ENCODE data around the gene PCSK4.
"Not testable (repeated sequence)": the region's sequence is repeated elsewhere in the genome, so short reads cannot be mapped to it uniquely, and the experiment has no call there.

Gene PCSK4

DNA sequence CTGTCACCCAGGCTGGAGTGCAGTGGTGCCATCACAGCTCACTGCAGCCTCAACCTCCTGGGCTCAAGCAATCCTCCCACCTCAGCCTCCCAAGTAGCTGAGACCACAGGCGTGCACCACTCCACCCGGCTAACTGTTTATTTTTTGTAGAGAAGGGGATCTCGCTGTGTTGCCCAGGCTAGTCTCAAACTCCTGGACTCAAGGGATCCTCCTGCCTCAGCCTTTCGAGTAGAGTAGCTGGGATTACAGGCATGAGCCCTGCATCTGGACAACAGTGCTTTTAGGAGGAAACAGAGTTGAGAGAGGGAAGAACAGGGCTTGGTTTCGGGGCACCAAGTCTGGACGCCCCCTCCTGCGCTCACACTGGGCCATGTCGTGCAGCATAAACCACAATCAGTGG, 29.7 kb upstream of the PCSK4 start:
- not testable (repeated sequence) for H3K4me1 ChIP-seq (ENCODE audit: control insufficient read depth, insufficient read depth, low read length); H3K4me3 ChIP-seq (ENCODE audit: low read depth, low read length); H3K36me3 ChIP-seq (ENCODE audit: control insufficient read depth, insufficient read depth, low read length); H3K9ac ChIP-seq (ENCODE audit: low read depth, low read length); H3K9me3 ChIP-seq (ENCODE audit: control insufficient read depth, insufficient read depth, low read length)
- peaks cover 18% of the 10 kb centered on the region for H3K27me3 ChIP-seq (ENCODE audit: control insufficient read depth, insufficient read depth, low read length)

DNA sequence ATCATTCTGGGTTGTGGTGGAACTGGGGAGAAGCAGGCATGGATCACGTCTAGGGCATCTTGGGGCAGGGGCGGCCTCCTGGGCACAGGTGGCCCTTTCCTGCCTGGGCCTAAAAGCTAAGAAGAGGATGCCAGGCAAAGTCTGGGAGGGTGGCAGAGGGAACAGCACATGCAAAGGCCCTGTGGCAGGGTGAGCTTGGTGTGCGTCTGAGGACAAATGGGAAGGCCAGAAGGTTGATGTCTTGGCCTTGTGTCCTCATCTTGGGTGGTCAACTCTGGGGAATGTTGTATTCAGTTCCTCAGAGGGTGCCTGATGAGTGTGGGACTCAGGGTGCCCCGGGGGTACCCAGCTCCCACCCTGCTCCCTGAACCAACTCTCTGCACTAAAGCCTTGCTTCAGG, 28.3 kb upstream of the PCSK4 start:
- Histone ChIP-seq H3K9ac (ENCODE audit: low read depth, low read length) (no peak overlapping the region), H3K36me3 (ENCODE audit: control insufficient read depth, insufficient read depth, low read length) (no peaks in the 10 kb centered on the region), H3K9me3 (ENCODE audit: control insufficient read depth, insufficient read depth, low read length) (no peaks in the 10 kb centered on the region), H3K27me3 (ENCODE audit: control insufficient read depth, insufficient read depth, low read length) (peaks cover 14% of the 10 kb centered on the region), H3K4me3 (ENCODE audit: low read depth, low read length) (no peak overlapping the region), H3K4me1 (ENCODE audit: control insufficient read depth, insufficient read depth, low read length) (no peaks in the 10 kb centered on the region)

DNA sequence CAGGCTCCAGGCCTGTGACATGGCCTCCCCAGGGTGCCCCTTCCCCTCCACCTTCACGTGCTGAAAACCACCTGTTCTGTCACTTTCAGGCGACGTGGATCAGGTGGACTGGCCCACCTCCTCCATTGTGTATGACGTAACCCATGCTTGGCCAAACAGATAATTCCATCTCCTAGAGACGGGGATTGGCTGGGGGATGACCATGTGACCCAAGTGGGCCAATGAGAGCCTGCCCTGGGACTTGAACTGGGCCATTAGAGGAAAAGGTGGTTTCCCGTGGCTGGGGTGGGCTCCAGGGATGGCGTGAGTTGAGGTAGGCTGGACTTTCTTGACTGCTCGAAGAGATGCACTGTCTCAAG, 26.2 kb upstream of the PCSK4 start:
- H3K36me3 ChIP-seq (ENCODE audit: control insufficient read depth, insufficient read depth, low read length) = no peaks in the 10 kb centered on the region
- no peaks in the 10 kb centered on the region for H3K9me3 ChIP-seq (ENCODE audit: control insufficient read depth, insufficient read depth, low read length)
- H3K4me1 ChIP-seq (ENCODE audit: control insufficient read depth, insufficient read depth, low read length) = peaks cover 2% of the 10 kb centered on the region
- H3K4me3 ChIP-seq (ENCODE audit: low read depth, low read length) = no peak overlapping the region
- H3K27me3 ChIP-seq (ENCODE audit: control insufficient read depth, insufficient read depth, low read length) = peaks cover 9% of the 10 kb centered on the region
- H3K9ac ChIP-seq (ENCODE audit: low read depth, low read length) = no peak overlapping the region

DNA sequence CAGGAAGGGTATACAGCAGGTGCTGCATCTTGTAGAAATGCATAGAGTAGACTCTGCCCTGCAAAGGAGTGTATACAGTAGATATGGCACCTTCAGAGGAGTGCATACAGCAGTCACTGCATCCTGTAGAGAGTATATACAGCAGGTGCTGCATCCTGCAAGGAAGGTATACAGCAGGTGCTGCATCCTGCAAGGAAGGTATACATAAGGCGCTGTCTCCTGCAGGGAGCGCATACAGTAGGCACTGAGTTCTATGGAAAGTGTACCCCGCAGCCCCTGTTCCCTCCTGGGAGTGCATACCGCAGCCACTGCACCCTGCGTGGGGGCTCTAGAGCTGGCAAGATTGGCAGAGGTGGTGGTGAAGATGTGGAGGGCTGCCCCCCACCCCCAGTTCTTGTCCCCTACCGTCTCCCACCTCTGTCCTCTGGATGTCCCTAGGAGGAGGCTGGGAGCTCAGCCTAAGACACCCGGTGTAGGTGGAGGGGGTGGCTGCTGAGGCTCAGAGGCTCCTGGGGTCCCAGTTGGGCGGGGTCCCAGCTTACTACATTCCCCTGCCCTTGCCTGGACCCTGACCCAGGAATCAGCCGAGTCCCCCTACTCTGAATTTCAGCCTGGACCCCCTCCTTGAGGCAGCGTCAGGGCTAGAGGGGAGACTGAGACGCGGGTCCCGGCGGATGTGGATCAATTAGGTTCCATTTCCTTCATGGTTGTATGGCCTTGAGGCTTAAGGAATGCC, 25.0 kb upstream of the PCSK4 start:
- peaks cover 10% of the 10 kb centered on the region for H3K27me3 ChIP-seq (ENCODE audit: control insufficient read depth, insufficient read depth, low read length)
- H3K9me3 ChIP-seq (ENCODE audit: control insufficient read depth, insufficient read depth, low read length) = no peaks in the 10 kb centered on the region
- no peaks in the 10 kb centered on the region for H3K36me3 ChIP-seq (ENCODE audit: control insufficient read depth, insufficient read depth, low read length)
- peaks cover 2% of the 10 kb centered on the region for H3K4me1 ChIP-seq (ENCODE audit: control insufficient read depth, insufficient read depth, low read length)
- no peak overlapping the region for H3K4me3 ChIP-seq (ENCODE audit: low read depth, low read length)
- H3K9ac ChIP-seq (ENCODE audit: low read depth, low read length) = no peak overlapping the region

DNA sequence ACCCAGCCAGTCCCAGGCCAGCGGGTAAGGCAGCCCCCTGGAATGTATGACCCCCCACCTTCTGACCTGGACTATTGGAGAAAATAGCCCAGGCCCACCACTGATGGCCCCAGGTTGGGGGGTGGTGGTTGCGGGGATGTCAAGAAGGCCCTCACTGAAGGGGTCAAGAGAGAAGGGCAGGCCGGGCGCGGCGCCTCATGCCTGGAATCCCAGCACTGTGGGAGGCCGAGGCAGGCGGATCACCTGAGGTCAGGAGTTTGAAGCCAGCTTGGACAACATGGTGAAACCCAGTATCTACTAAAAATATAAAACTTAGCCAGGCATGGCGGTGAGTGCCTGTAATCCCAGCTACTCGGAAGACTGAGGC, 24.1 kb upstream of the PCSK4 start:
- Histone ChIP-seq H3K4me3 (ENCODE audit: low read depth, low read length) (no peak overlapping the region), H3K27me3 (ENCODE audit: control insufficient read depth, insufficient read depth, low read length) (peaks cover 14% of the 10 kb centered on the region), H3K4me1 (ENCODE audit: control insufficient read depth, insufficient read depth, low read length) (peaks cover 2% of the 10 kb centered on the region), H3K9ac (ENCODE audit: low read depth, low read length) (no peak overlapping the region), H3K36me3 (ENCODE audit: control insufficient read depth, insufficient read depth, low read length) (no peaks in the 10 kb centered on the region), H3K9me3 (ENCODE audit: control insufficient read depth, insufficient read depth, low read length) (no peaks in the 10 kb centered on the region)

GRCh38 chr19:1513499-1514294, 23.5 kb upstream of the PCSK4 start:
- no peaks in the 10 kb centered on the region for H3K9me3 ChIP-seq (ENCODE audit: control insufficient read depth, insufficient read depth, low read length)
- no peaks in the 10 kb centered on the region for H3K36me3 ChIP-seq (ENCODE audit: control insufficient read depth, insufficient read depth, low read length)
- peaks cover 2% of the 10 kb centered on the region for H3K4me1 ChIP-seq (ENCODE audit: control insufficient read depth, insufficient read depth, low read length)
- peaks cover 14% of the 10 kb centered on the region for H3K27me3 ChIP-seq (ENCODE audit: control insufficient read depth, insufficient read depth, low read length)
- peak overlapping the region; percentile 26 for H3K4me3 ChIP-seq (ENCODE audit: low read depth, low read length)
- no peak overlapping the region for H3K9ac ChIP-seq (ENCODE audit: low read depth, low read length)

DNA sequence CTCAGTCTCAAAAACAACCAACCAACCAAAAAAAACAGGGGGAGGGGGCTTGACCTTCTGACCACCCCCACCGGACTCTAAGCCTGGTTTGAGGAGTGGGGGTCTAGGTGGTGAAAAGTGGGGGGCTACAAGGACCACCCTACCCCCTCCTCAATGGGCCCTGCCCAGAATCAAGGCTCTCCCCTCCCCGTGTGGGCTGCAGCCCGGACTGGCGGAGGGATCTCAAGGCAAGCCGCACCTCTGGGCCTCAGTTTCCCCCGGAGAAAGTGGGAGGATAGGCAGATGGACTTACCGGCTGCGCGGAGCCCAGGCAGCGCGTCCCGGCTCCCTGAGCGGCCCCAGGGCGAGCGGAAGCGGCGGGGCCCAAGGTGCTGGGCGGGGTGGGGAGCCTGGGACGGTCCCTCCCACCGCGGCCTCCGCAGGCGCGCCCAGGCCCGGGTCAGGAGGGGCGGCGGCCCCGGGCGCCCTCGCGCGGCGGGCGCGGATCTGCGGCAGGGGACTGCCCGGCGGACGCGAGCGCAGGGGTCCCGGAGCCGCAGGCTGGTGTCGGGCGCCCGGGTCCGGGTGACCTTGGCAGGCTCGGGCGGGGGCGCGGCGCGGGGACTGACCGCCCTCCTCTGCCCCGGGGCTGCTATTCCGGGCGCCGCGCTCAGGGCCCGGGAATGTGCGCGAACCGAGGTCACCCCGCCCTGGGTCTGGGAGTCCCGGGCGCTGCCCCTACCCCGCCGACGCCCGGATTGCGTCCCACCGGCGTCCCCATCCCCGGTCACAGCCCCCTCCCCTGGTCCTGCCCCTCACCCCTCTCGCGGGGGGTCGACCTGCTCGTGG, 22.7 kb upstream of the PCSK4 start, which contains the start of gene ADAMTSL5:
Gene ADAMTSL5 (minus strand): TSS at position 349 of the 828 bp plus-strand sequence. CDS start 2,076 bp downstream, outside the sequence.
- peaks cover 14% of the 10 kb centered on the region for H3K27me3 ChIP-seq (ENCODE audit: control insufficient read depth, insufficient read depth, low read length)

DNA sequence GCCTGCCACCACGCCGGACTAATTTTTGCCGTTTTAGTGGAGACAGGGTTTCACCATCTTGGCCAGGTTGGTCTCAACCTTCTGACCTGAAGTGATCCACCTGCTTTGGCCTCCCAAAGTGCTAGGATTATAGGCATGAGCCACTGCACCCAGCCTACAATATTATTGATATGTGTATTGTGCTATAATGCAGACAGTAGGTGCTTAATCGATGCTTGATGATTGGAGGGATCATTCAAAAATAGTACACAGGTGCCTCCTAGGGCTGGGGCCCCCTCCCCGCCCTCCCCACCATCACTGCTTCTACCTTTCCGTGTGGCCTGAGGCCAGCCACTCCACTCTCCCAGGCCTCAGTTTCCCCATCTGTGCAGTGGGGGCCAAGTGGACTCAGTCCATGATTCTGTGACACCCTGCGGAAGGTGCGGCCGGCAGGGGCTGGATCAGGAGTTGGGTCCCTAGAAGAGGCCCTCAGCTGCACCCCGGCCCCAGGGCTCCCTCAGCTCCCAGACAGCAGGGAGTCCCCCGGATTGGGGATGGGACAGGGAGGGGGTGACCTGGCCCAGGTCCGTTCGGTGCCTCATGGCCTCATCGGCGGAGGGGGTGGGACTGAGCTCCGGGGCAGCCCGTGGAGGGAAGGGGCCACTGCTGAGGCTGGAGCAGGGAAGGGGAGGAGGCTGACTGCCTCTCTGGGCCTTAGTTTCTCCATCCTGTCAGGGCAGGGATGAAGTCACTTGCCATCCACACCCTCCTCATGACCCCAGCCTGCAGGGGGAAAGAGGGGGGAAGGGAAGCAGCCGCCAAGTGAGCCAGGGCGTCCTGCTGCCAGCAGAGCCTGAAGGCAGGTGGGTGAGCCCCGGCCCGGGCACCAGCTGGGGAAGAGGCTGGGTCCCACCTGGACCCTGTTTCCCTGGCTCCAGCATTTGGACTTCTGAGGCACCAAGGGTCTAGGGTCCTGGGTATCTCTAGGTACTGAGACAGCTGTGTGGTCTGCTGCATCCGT, 21.5 kb upstream of the PCSK4 start:
- Histone ChIP-seq H3K4me1 (ENCODE audit: control insufficient read depth, insufficient read depth, low read length) (peaks cover 2% of the 10 kb centered on the region), H3K36me3 (ENCODE audit: control insufficient read depth, insufficient read depth, low read length) (no peaks in the 10 kb centered on the region), H3K9me3 (ENCODE audit: control insufficient read depth, insufficient read depth, low read length) (no peaks in the 10 kb centered on the region), H3K27me3 (ENCODE audit: control insufficient read depth, insufficient read depth, low read length) (peaks cover 14% of the 10 kb centered on the region), H3K4me3 (ENCODE audit: low read depth, low read length) (no peak overlapping the region), H3K9ac (ENCODE audit: low read depth, low read length) (no peak overlapping the region)

More for the DNA sequence above, 22.7 kb upstream of the PCSK4 start, which contains the start of gene ADAMTSL5:
- H3K4me1 ChIP-seq (ENCODE audit: control insufficient read depth, insufficient read depth, low read length) = peaks cover 2% of the 10 kb centered on the region
- no peaks in the 10 kb centered on the region for H3K9me3 ChIP-seq (ENCODE audit: control insufficient read depth, insufficient read depth, low read length)
- H3K9ac ChIP-seq (ENCODE audit: low read depth, low read length) = no peak within 1 kb of the TSS
- H3K36me3 ChIP-seq (ENCODE audit: control insufficient read depth, insufficient read depth, low read length) = no peaks in the 10 kb centered on the region
- peak within 1 kb of the TSS; percentile 35 for H3K4me3 ChIP-seq (ENCODE audit: low read depth, low read length)

DNA sequence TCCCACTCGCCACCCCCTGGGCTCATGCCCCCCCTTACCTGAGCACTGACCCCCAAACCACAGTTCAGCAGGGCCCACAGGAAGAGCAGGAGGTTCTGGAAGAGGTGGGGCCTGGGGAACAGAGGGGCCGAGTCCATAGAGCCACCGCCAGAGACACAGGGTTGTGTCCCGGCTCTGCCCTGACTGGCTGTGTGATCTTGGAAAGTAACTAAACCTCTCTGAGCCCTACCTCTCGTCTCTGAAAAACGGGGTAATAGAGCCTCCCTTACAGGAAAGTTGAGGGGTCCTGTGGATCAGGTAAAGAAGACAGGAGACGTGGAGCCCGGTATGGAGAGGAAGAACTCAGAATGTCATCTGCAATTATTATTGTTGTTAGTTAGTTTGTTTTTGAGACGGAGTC, 20.7 kb upstream of the PCSK4 start:
- Histone ChIP-seq H3K9ac (ENCODE audit: low read depth, low read length) (no peak overlapping the region), H3K4me1 (ENCODE audit: control insufficient read depth, insufficient read depth, low read length) (peaks cover 2% of the 10 kb centered on the region), H3K4me3 (ENCODE audit: low read depth, low read length) (peak overlapping the region; percentile 18), H3K9me3 (ENCODE audit: control insufficient read depth, insufficient read depth, low read length) (no peaks in the 10 kb centered on the region), H3K27me3 (ENCODE audit: control insufficient read depth, insufficient read depth, low read length) (peaks cover 14% of the 10 kb centered on the region), H3K36me3 (ENCODE audit: control insufficient read depth, insufficient read depth, low read length) (no peaks in the 10 kb centered on the region)

DNA sequence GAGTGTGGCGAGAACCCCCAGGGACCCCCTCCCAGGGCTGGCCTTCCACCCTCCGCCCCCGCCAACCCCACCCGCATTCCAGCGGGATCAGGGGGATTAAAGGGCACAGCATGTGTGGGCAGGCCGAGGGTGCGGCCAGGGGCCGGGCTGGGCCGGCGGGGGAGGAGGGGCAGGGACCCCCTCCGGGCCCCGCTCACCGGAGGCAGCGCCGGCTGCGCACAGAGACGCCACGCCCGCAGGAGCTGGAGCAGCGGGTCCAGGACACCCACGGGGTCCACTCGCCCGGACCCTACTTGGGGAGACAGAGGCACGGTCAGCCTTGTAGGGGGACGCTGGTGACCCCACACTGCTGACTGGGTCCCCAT, 20.3 kb upstream of the PCSK4 start:
- H3K4me1 ChIP-seq (ENCODE audit: control insufficient read depth, insufficient read depth, low read length) = peaks cover 2% of the 10 kb centered on the region
- no peak overlapping the region for H3K9ac ChIP-seq (ENCODE audit: low read depth, low read length)
- H3K4me3 ChIP-seq (ENCODE audit: low read depth, low read length) = peak overlapping the region; percentile 18
- no peaks in the 10 kb centered on the region for H3K36me3 ChIP-seq (ENCODE audit: control insufficient read depth, insufficient read depth, low read length)
- peaks cover 14% of the 10 kb centered on the region for H3K27me3 ChIP-seq (ENCODE audit: control insufficient read depth, insufficient read depth, low read length)
- no peaks in the 10 kb centered on the region for H3K9me3 ChIP-seq (ENCODE audit: control insufficient read depth, insufficient read depth, low read length)
